PC-9 (cell line): Measurements from ENCODE around the gene TUBGCP6.

ENCODE experiments used
- CTCF ChIP-seq: fragments of 200-600 bp; sonication (generic); conservative IDR thresholded peaks from 2 replicates; pipeline ENCODE4 v1.6.1; 2017; ENCODE audit warnings: mixed run types, antibody characterized with exemption, mild to moderate bottlenecking, moderate library complexity
- EZH2 ChIP-seq: fragments of 200-600 bp; sonication (generic); IDR thresholded peaks from 2 replicates; pipeline ENCODE4 v1.8.0; 2017; ENCODE audit warnings: antibody characterized with exemption, low read depth

GRCh38 chr22:50210378-50211139, 34.3 kb downstream of the TUBGCP6 start:
- TF ChIP-seq CTCF = no peak
- TF ChIP-seq EZH2 = no peak
